Measurements from ENCODE around the gene PDAP1. TPM values are rescaled to one million over a fixed set of nuclear protein-coding genes. Genes with fewer than 3 reads are reported as not detected.
"Not testable (repeated sequence)": the region's sequence is repeated elsewhere in the genome, so short reads cannot be mapped to it uniquely, and the experiment has no call there.

PDAP1 gene
- total RNA-seq, 2 experiments from 2014 or later: 160 TPM

DNA sequence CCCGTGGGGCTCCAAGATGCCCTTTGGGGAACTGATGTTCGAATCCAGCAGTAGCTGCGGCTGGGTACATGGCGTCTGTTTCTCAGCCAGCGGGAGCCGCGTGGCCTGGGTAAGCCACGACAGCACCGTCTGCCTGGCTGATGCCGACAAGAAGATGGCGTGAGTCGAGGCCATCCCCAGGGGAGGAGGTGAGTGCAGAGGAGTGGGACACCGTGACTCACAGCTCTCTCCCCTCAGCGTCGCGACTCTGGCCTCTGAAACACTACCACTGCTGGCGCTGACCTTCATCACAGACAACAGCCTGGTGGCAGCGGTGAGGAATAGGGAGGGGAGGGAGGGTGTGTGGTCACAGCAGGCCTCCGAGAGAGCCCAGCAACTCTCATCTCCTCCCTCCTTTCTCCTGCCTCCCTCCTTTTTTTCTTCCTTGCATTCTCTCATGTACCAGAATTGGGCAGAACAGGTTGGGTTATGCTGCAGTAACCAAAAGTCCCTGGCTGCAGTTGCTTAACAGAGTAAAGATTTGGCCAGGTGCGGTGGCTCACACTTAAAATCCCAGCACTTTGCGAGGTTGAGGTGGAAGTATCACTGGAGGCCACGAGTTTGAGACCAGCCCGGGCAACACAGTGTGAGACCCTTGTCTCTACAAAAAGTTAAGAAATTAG, 17.3 kb downstream of the PDAP1 start:
- Mint-ChIP-seq H3K27me3 (no peaks in the 10 kb centered on the region), H3K4me3 (no peak overlapping the region), H3K9me3 (no peaks in the 10 kb centered on the region), H3K36me3 (ENCODE audit: low read depth) (peaks cover 56% of the 10 kb centered on the region), H3K27ac (no peak overlapping the region), H3K4me1 (ENCODE audit: low read depth) (peaks cover 23% of the 10 kb centered on the region)
- TF ChIP-seq, protein P1, sequence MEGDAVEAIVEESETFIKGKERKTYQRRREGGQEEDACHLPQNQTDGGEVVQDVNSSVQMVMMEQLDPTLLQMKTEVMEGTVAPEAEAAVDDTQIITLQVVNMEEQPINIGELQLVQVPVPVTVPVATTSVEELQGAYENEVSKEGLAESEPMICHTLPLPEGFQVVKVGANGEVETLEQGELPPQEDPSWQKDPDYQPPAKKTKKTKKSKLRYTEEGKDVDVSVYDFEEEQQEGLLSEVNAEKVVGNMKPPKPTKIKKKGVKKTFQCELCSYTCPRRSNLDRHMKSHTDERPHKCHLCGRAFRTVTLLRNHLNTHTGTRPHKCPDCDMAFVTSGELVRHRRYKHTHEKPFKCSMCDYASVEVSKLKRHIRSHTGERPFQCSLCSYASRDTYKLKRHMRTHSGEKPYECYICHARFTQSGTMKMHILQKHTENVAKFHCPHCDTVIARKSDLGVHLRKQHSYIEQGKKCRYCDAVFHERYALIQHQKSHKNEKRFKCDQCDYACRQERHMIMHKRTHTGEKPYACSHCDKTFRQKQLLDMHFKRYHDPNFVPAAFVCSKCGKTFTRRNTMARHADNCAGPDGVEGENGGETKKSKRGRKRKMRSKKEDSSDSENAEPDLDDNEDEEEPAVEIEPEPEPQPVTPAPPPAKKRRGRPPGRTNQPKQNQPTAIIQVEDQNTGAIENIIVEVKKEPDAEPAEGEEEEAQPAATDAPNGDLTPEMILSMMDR (IDR thresholded peaks at IDR 0.05): no peak
- no peak for ATAC-seq
- ChIA-PET POLR2A (interaction anchor here (1.1 to 3.6 kb wide), 5 partner anchors 9 to 16 kb away, joined by 3 to 15 read pairs (median 8); partner anchors contain the start of gene PDAP1), CTCF (interaction anchor here (1.4 to 2.3 kb wide), 2 partner anchors 17 to 26 kb away, joined by 6 to 9 read pairs; partner anchors contain the start of genes BUD31 and PDAP1)
- intact Hi-C loops (cut with micrococcal nuclease): no loop called here
- no peak for DNase-seq

DNA sequence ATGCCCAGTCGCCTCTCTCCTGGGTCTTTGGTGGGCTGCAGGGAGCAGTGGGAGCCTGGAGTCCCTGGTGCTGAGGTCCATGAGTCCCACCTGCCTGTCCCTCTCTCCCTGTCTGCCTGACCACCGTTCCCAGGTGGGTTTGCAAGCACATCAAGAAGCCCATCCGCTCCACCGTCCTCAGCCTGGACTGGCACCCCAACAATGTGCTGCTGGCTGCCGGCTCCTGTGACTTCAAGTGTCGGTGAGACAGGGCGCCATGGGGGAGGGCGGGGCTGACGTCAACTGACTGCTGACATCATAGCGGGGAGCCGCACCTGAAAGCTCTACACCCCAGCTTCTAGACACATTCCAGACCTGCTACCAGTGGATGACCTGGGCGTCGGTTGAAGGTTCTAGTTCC, 18.6 kb downstream of the PDAP1 start:
- H3K9me3 Mint-ChIP-seq: no peaks in the 10 kb centered on the region
- POLR2A ChIA-PET: interaction anchor here (1.2 to 4.8 kb wide), 4 partner anchors 10 to 18 kb away, joined by 3 to 17 read pairs (median 12); partner anchors contain the start of gene PDAP1
- no peak for ATAC-seq
- H3K27ac Mint-ChIP-seq: no peak overlapping the region
- H3K36me3 Mint-ChIP-seq (ENCODE audit: low read depth): peaks cover 51% of the 10 kb centered on the region
- TF ChIP-seq, protein P1 (IDR thresholded peaks at IDR 0.05): no peak
- no peak for DNase-seq
- H3K4me3 Mint-ChIP-seq: no peak overlapping the region
- CTCF ChIA-PET: interaction anchor here (1.4 kb wide), 1 partner anchor 18 kb away, joined by 6 read pairs; the partner anchor contains the start of genes BUD31 and PDAP1
- peaks cover 28% of the 10 kb centered on the region for H3K4me1 Mint-ChIP-seq (ENCODE audit: low read depth)
- intact Hi-C loops (cut with micrococcal nuclease): no loop called here
- H3K27me3 Mint-ChIP-seq: no peaks in the 10 kb centered on the region

DNA sequence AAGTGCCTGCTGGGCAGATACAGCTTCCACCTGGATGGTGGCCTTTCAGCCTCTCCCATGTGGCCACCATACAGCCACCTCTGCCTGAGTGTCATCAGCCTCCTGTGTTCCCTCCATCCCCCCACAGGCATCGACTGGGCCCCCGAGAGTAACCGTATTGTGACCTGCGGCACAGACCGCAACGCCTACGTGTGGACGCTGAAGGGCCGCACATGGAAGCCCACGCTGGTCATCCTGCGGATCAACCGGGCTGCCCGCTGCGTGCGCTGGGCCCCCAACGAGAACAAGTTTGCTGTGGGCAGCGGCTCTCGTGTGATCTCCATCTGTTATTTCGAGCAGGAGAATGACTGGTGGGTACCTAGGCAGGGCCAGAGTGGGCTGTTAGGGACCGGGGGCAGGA, 20.5 kb downstream of the PDAP1 start:
- ChIA-PET POLR2A (interaction anchor here (0.7 to 4.8 kb wide), 5 partner anchors 12 to 382 kb away, joined by 3 to 17 read pairs (median 4); partner anchors contain the start of gene PDAP1), CTCF (interaction anchor here (0.8 to 1.9 kb wide), 3 partner anchors 9 to 23 kb away, joined by 4 to 5 read pairs (median 5); no protein-coding TSS in a partner anchor)
- TF ChIP-seq, protein P1 (IDR thresholded peaks at IDR 0.05): no peak
- H3K9me3 Mint-ChIP-seq: no peaks in the 10 kb centered on the region
- no peak for DNase-seq
- intact Hi-C loops (cut with micrococcal nuclease): no loop called here
- no peak overlapping the region for H3K27ac Mint-ChIP-seq
- peaks cover 48% of the 10 kb centered on the region for H3K36me3 Mint-ChIP-seq (ENCODE audit: low read depth)
- no peak overlapping the region for H3K4me3 Mint-ChIP-seq
- no peak for ATAC-seq
- H3K4me1 Mint-ChIP-seq (ENCODE audit: low read depth): peaks cover 35% of the 10 kb centered on the region
- H3K27me3 Mint-ChIP-seq: no peaks in the 10 kb centered on the region

DNA sequence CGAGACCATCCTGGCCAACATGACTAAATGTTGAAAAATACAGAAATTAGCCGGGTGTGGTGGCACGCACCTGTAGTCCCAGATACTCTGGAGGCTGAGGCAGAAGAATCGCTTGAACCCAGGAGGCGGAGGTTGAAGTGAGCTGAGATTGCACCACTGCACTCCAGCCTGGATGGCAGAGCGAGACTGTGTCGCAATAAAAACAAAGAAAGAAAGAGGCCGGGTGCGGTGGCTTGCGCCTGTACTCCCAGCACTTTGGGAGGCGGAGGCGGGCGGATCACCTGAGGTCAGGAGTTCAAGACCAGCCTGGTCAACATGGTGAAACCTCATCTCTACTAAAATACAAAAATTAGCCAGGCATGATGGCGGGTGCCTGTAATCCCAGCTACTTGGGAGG, 21.2 kb downstream of the PDAP1 start:
- H3K27me3 Mint-ChIP-seq; DNase-seq; H3K9me3 Mint-ChIP-seq; intact Hi-C loops (cut with micrococcal nuclease); H3K4me3 Mint-ChIP-seq; ATAC-seq: not testable (repeated sequence)
- POLR2A ChIA-PET: interaction anchor here (0.8 to 4.8 kb wide), 5 partner anchors 11 to 22 kb away, joined by 3 to 17 read pairs (median 4); partner anchors contain the start of genes BUD31 and PDAP1
- TF ChIP-seq, protein P1 (IDR thresholded peaks at IDR 0.05): peak; percentile 26
- Mint-ChIP-seq H3K4me1 (ENCODE audit: low read depth) (peaks cover 32% of the 10 kb centered on the region), H3K27ac (peak overlapping the region; percentile 75), H3K36me3 (ENCODE audit: low read depth) (peaks cover 48% of the 10 kb centered on the region)
- CTCF ChIA-PET: interaction anchor here (0.8 to 1.9 kb wide), 5 partner anchors 9 to 62 kb away, joined by 4 to 7 read pairs (median 5); partner anchors contain the start of gene ARPC1A
